B cell (primary cell): ENCODE measurements around the gene NKG7. TPM values are rescaled to one million over a fixed set of nuclear protein-coding genes. Genes with fewer than 3 reads are reported as not detected.
A peak's percentile ranks its signal among the peaks of the same experiment; 100 is the strongest.

Experiments
- ATAC-seq: fragments of 200-7000 bp; cut with Tn5 transposase; one replicate; pipeline ENCODE4 v1.10.0; 2021; ENCODE audit warnings: low read depth, mild to moderate bottlenecking, moderate number of reproducible peaks, moderate library complexity
- CTCF ChIA-PET: fragments of 350-600 bp; sonication (Branson Sonifier 250); formaldehyde crosslinking; loops from one replicate; lab custom pipeline; 2021; ENCODE audit warnings: antibody characterized with exemption, inconsistent platforms; lab: Charles Lee
- POLR2A ChIA-PET: fragments of 350-600 bp; sonication (Branson Sonifier 250); formaldehyde crosslinking; loops from one replicate; lab custom pipeline; 2021; ENCODE audit warnings: antibody characterized with exemption; lab: Charles Lee
- DNase-seq: peaks from one replicate; pipeline ENCODE4 v3.0.0; 2013
- H2AFZ ChIP-seq: 2 replicates; pipeline ENCODE4 v1.6.1; 2012; ENCODE audit warnings: mild to moderate bottlenecking, low read depth, low read length; ENCODE audit not compliant: insufficient read depth, poor library complexity, severe bottlenecking
- H3K27ac ChIP-seq, 2 donors: 1 replicate in 1 of 2; 2 replicates in 1 of 2; pipeline ENCODE4 v1.5.1; 2012 to 2013; ENCODE audit warnings: low read length in 2 of 2, mild to moderate bottlenecking in 2 of 2, moderate library complexity in 1 of 2
- H3K27me3 ChIP-seq, 4 experiments: fragments of 200-600 bp in 1 of 4; sonication (generic) in 1 of 4; replicated peaks in 1 of 4; 1 replicate in 2 of 4; 2 replicates in 2 of 4; pipeline versions ENCODE4 v1.6.1 to v1.7.0; 2013 to 2016; ENCODE audit warnings: low read length in 3 of 4, mild to moderate bottlenecking in 2 of 4, mixed read lengths in 1 of 4, moderate library complexity in 1 of 4; ENCODE audit not compliant: insufficient read depth in 4 of 4, control insufficient read depth in 3 of 4; ENCODE audit errors: control extremely low read depth in 1 of 4
- H3K36me3 ChIP-seq, 2 experiments: replicated peaks in 1 of 2; 1 replicate in 1 of 2; 2 replicates in 1 of 2; pipeline versions ENCODE4 v1.6.1 to v1.7.1; 2013; ENCODE audit warnings: low read length in 1 of 2; ENCODE audit not compliant: insufficient read depth in 2 of 2, control insufficient read depth in 1 of 2; ENCODE audit errors: control extremely low read depth in 1 of 2, extremely low read depth in 1 of 2
- H3K4me1 ChIP-seq, 2 donors: fragments of 200-600 bp in 1 of 2; sonication (generic) in 1 of 2; 1 replicate in 1 of 2; 2 replicates in 1 of 2; pipeline versions ENCODE4 v1.5.1 to v1.6.1; 2013 to 2017; ENCODE audit warnings: low read length in 2 of 2; ENCODE audit not compliant: control insufficient read depth in 2 of 2, insufficient read depth in 2 of 2
- H3K4me2 ChIP-seq: replicated peaks from 2 replicates; pipeline ENCODE3; 2012; ENCODE audit warnings: mild to moderate bottlenecking, low read depth, low read length; ENCODE audit not compliant: poor library complexity, severe bottlenecking
- H3K4me3 ChIP-seq, 5 experiments: fragments of 200-600 bp in 1 of 5; sonication (generic) in 1 of 5; 1 replicate in 3 of 5; 2 replicates in 2 of 5; pipeline versions ENCODE4 v1.5.1 to v1.7.0; 2011 to 2016; ENCODE audit warnings: low read length in 4 of 5, mild to moderate bottlenecking in 4 of 5, low read depth in 2 of 5, control low read depth in 1 of 5, moderate library complexity in 1 of 5; ENCODE audit not compliant: insufficient read depth in 1 of 5; ENCODE audit errors: control extremely low read depth in 1 of 5, extremely low read depth in 1 of 5
- H3K79me2 ChIP-seq: fragments of 200-600 bp; sonication (generic); one replicate; pipeline ENCODE4 v1.6.0; 2016; ENCODE audit warnings: low read length; ENCODE audit not compliant: control insufficient read depth, insufficient read depth
- H3K9ac ChIP-seq: fragments of 200-600 bp; sonication (generic); 2 replicates; pipeline ENCODE4 v1.6.1; 2017; ENCODE audit warnings: mild to moderate bottlenecking, low read length, moderate library complexity
- H3K9me3 ChIP-seq, 3 donors: one replicate each; pipeline versions ENCODE4 v1.6.1 to v1.7.1; 2013; ENCODE audit warnings: low read length in 2 of 3; ENCODE audit not compliant: control insufficient read depth in 2 of 3, insufficient read depth in 1 of 3; ENCODE audit errors: control extremely low read depth in 1 of 3
- H4K20me1 ChIP-seq: 2 replicates; pipeline ENCODE4 v1.6.0; 2012; ENCODE audit warnings: mild to moderate bottlenecking, low read length; ENCODE audit not compliant: insufficient read depth, control insufficient read depth, poor library complexity, severe bottlenecking
- H3K27ac Mint-ChIP-seq: one replicate; pipeline ENCODE4 v1.8.0; 2021; ENCODE audit warnings: mixed read lengths
- H3K27me3 Mint-ChIP-seq: one replicate; pipeline ENCODE4 v1.8.0; 2021; ENCODE audit warnings: mixed read lengths
- H3K4me1 Mint-ChIP-seq: one replicate; pipeline ENCODE4 v1.8.0; 2021; ENCODE audit warnings: mixed read lengths
- H3K4me3 Mint-ChIP-seq: one replicate; pipeline ENCODE4 v1.8.0; 2021; ENCODE audit warnings: mixed read lengths
- H3K9me3 Mint-ChIP-seq: one replicate; pipeline ENCODE4 v1.8.0; 2022; ENCODE audit warnings: mixed read lengths; ENCODE audit not compliant: insufficient read depth
- CTCF ChIP-seq: fragments of 200-600 bp; IDR thresholded peaks from one replicate; pipeline ENCODE4 v1.8.0; 2022; ENCODE audit warnings: antibody characterized with exemption, mild to moderate bottlenecking
- EZH2 ChIP-seq: IDR thresholded peaks from 2 replicates; pipeline ENCODE4 v1.6.1; 2012; ENCODE audit warnings: borderline replicate concordance, low read depth, mild to moderate bottlenecking, moderate library complexity, low read length; ENCODE audit not compliant: insufficient read depth, poor library complexity, severe bottlenecking
- WGBS: methylation state at CpG from one replicate; pipeline ENCODE4 v1.1.5; 2013; ENCODE audit warnings: missing lambda C conversion rate; ENCODE audit not compliant: insufficient coverage; 5-methylcytosine and 5-hydroxymethylcytosine counted together
- intact Hi-C: fragments of 100-400 bp; cut with micrococcal nuclease; formaldehyde crosslinking; loops from one replicate; pipeline ENCODE4 v1.10.0; 2022
- polyA plus RNA-seq: library from polyadenylated mRNA; depleted of rRNA; stranded (reverse); fragments of >200 nt; gene quantifications from 2 replicates; pipeline ENCODE4 v1.2.3, GENCODE V29; 2012
- total RNA-seq, 2 donors: library from RNA; stranded (reverse); fragments of 120-200 nt in 1 of 2; gene quantifications; 1 replicate in 1 of 2; 2 replicates in 1 of 2; pipeline versions ENCODE4 v1.2.3 to v1.2.4, GENCODE V29; 2013 to 2022

The NKG7 gene
- total and polyA plus RNA-seq, 2 donors (not counting 1 experiment from before 2014, with no cell fraction given), result 1.9 to 6.6 TPM

GRCh38 chr19:51345076-51345620 lies 27.3 kb downstream of the NKG7 start:
- peak overlapping the region; percentile 82 to 90 for H3K27ac ChIP-seq
- intact Hi-C loops, result no loop called here
- ChIA-PET CTCF (interaction anchor here (6.7 kb wide), 1 partner anchor 314 kb away, joined by 52 read pairs; no protein-coding TSS in a partner anchor), POLR2A (no interaction called here)
- Mint-ChIP-seq H3K4me1 (peaks cover 44% of the 10 kb centered on the region), H3K27ac (peak overlapping the region; percentile 95), H3K4me3 (peak overlapping the region; percentile 68), H3K9me3 (no peaks in the 10 kb centered on the region), H3K27me3 (no peaks in the 10 kb centered on the region)
- no peak for ATAC-seq
- peak overlapping the region; percentile 41 for H3K9ac ChIP-seq
- H3K4me2 ChIP-seq, result peak overlapping the region; percentile 65
- H2AFZ ChIP-seq, result peak overlapping the region; percentile 9
- H3K4me3 ChIP-seq, result peak overlapping the region in 1 of 5 experiments; percentile 19
- no peaks in the 10 kb centered on the region for H3K79me2 ChIP-seq
- no peaks in the 10 kb centered on the region for H3K9me3 ChIP-seq
- H3K27me3 ChIP-seq, result no peaks in the 10 kb centered on the region
- WGBS, result 96% methylated on average over 9 of the region's 9 CpGs
- peaks cover 0 to 22% of the 10 kb centered on the region in 2 experiments for H3K36me3 ChIP-seq
- peaks cover 34 to 55% of the 10 kb centered on the region in 2 donors for H3K4me1 ChIP-seq
- DNase-seq, result no peak
- no peaks in the 10 kb centered on the region for H4K20me1 ChIP-seq
- TF ChIP-seq CTCF (no peak), EZH2 (no peak)
